HCT116 (cell line): ENCODE results near the gene ENTR1. TPM values are rescaled to one million over a fixed set of nuclear protein-coding genes. Genes with fewer than 3 reads are reported as not detected.

ENCODE experiments used
- ATAC-seq: fragments of 200-7000 bp; cut with Tn5 transposase; 2 replicates; pipeline ENCODE4 v1.9.1; 2020; ENCODE audit warnings: mild to moderate bottlenecking, moderate library complexity
- BruUV-seq: library from RNA; stranded (reverse); fragments of 400-500 nt; replicated peaks from 2 replicates; lab custom pipeline; 2021; lab: Mats Ljungman, UMichigan
- CTCF ChIA-PET: fragments of 300-600 bp; sonication (Branson Sonifier 250); formaldehyde crosslinking; loops from one replicate; lab custom pipeline; 2021; ENCODE audit warnings: antibody characterized with exemption; lab: Charles Lee
- POLR2A ChIA-PET: fragments of 300-600, 350-600 bp; sonication (Branson Sonifier 250); formaldehyde crosslinking; loops from one replicate; lab custom pipeline; 2021; ENCODE audit warnings: antibody characterized with exemption; lab: Charles Lee
- RAD21 ChIA-PET, 2 experiments: fragments of 300-600 bp; sonication (Branson Sonifier 250); formaldehyde crosslinking; loops; one replicate each; lab custom pipeline; 2023; ENCODE audit warnings: low total read pairs in 2 of 2; ENCODE audit not compliant: uncharacterized antibody in 2 of 2, unreplicated experiment in 2 of 2, low non-redundant PET in 1 of 2; lab: Charles Lee
- DNase-seq: peaks from one replicate; pipeline ENCODE4 v3.0.0-alpha.2; 2010; ENCODE audit warnings: low read depth, low spot score
- H2AFZ ChIP-seq: fragments of 200-600 bp; shearing (Covaris generic), sonication (generic); 2 replicates; pipeline ENCODE4 v1.6.1; 2017; ENCODE audit warnings: low read depth, mixed run types, mixed read lengths, antibody characterized with exemption, low read length; ENCODE audit not compliant: poor library complexity, severe bottlenecking
- H3K27ac ChIP-seq: 2 replicates; pipeline ENCODE4 v1.5.1; 2012; ENCODE audit warnings: low read depth, low read length
- H3K27me3 ChIP-seq: fragments of 200-600 bp; sonication (generic); 2 replicates; pipeline ENCODE4 v1.6.1; 2016; ENCODE audit warnings: mixed run types, low read length, mixed read lengths; ENCODE audit not compliant: insufficient read depth
- H3K36me3 ChIP-seq, 2 experiments: fragments of 200-500 bp in 1 of 2; fragments of 200-600 bp in 1 of 2; sonication (Bioruptor generic) in 1 of 2; sonication (generic) in 1 of 2; 2 replicates each; pipeline versions ENCODE4 v1.5.1 to v1.6.1; 2014 to 2016; ENCODE audit warnings: low read length in 2 of 2, inconsistent platforms in 1 of 2, mixed read lengths in 1 of 2, mixed run types in 1 of 2; ENCODE audit not compliant: insufficient read depth in 2 of 2, control insufficient read depth in 1 of 2
- H3K4me1 ChIP-seq, 2 experiments: fragments of 200-600 bp in 1 of 2; sonication (generic) in 1 of 2; 2 replicates each; pipeline versions ENCODE4 v1.5.1 to v1.6.1; 2012 to 2017; ENCODE audit warnings: low read length in 2 of 2, inconsistent platforms in 1 of 2, mild to moderate bottlenecking in 1 of 2, mixed read lengths in 1 of 2, mixed run types in 1 of 2, moderate library complexity in 1 of 2; ENCODE audit not compliant: insufficient read depth in 2 of 2, control insufficient read depth in 1 of 2
- H3K4me2 ChIP-seq: fragments of 200-600 bp; sonication (generic); 2 replicates; pipeline ENCODE4 v1.6.1; 2017; ENCODE audit warnings: mixed run types, low read length, mixed read lengths
- H3K4me3 ChIP-seq, 2 experiments: fragments of 200-600 bp in 1 of 2; sonication (generic) in 1 of 2; replicated peaks in 1 of 2; 2 replicates each; pipeline ENCODE4 v1.5.1; 2011 to 2016; ENCODE audit warnings: low read length in 2 of 2, control low read depth in 1 of 2, low read depth in 1 of 2, mild to moderate bottlenecking in 1 of 2, mixed read lengths in 1 of 2, mixed run types in 1 of 2
- H3K79me2 ChIP-seq: fragments of 200-600 bp; sonication (generic); 2 replicates; pipeline ENCODE4 v1.6.1; 2017; ENCODE audit warnings: mild to moderate bottlenecking, mixed run types, low read length, moderate library complexity, mixed read lengths; ENCODE audit not compliant: insufficient read depth
- H3K9ac ChIP-seq: fragments of 200-600 bp; sonication (generic); 2 replicates; pipeline ENCODE4 v1.6.1; 2016; ENCODE audit warnings: low read length, mixed read lengths
- H3K9me2 ChIP-seq: fragments of 200-600 bp; sonication (generic), shearing (Covaris generic); 2 replicates; pipeline ENCODE4 v1.6.1; 2017; ENCODE audit warnings: mixed run types, mild to moderate bottlenecking, moderate library complexity; ENCODE audit not compliant: insufficient read depth
- H3K9me3 ChIP-seq, 2 experiments: fragments of 200-500 bp in 1 of 2; fragments of 200-600 bp in 1 of 2; sonication (Bioruptor generic) in 1 of 2; sonication (generic) in 1 of 2; 2 replicates each; pipeline ENCODE4 v1.6.1; 2014 to 2017; ENCODE audit warnings: low read length in 2 of 2, mixed read lengths in 2 of 2, inconsistent platforms in 1 of 2, low read depth in 1 of 2, mild to moderate bottlenecking in 1 of 2, mixed run types in 1 of 2, moderate library complexity in 1 of 2; ENCODE audit not compliant: control insufficient read depth in 1 of 2, insufficient read depth in 1 of 2
- H4K20me1 ChIP-seq: fragments of 200-600 bp; sonication (generic), shearing (Covaris generic); 2 replicates; pipeline ENCODE4 v1.6.1; 2017; ENCODE audit warnings: mixed run types, mild to moderate bottlenecking, moderate library complexity; ENCODE audit not compliant: insufficient read depth
- EGR1 ChIP-seq: IDR thresholded peaks from 2 replicates; pipeline ENCODE4 v1.6.1; 2012; ENCODE audit warnings: low read depth
- EZH2phosphoT487 ChIP-seq: fragments of 200-600 bp; IDR thresholded peaks from 2 replicates; pipeline ENCODE4 v1.6.1; 2018; ENCODE audit warnings: antibody characterized with exemption, borderline replicate concordance
- POLR2AphosphoS5 ChIP-seq: IDR thresholded peaks from 2 replicates; pipeline ENCODE4 v1.6.1; 2011; ENCODE audit warnings: mild to moderate bottlenecking, low read depth, low read length, moderate library complexity
- RAD21 ChIP-seq: IDR thresholded peaks from 2 replicates; pipeline ENCODE4 v1.6.1; 2012; ENCODE audit warnings: low read depth, mild to moderate bottlenecking
- SIN3A ChIP-seq: IDR thresholded peaks from 2 replicates; pipeline ENCODE4 v1.6.1; 2012; ENCODE audit warnings: low read depth
- YY1 ChIP-seq: IDR thresholded peaks from 2 replicates; pipeline ENCODE4 v1.6.1; 2011; ENCODE audit warnings: low read length, low read depth, moderate library complexity, mild to moderate bottlenecking; ENCODE audit not compliant: insufficient replicate concordance; ENCODE audit errors: extremely low read depth
- intact Hi-C: fragments of 100-400 bp; cut with micrococcal nuclease; formaldehyde crosslinking; loops from 2 replicates; pipeline ENCODE4 v1.10.0; 2022
- total RNA-seq: library from RNA; stranded (reverse); gene quantifications from one replicate; pipeline ENCODE4 v1.2.1, GENCODE V29; 2021; ENCODE audit not compliant: unreplicated experiment
- TF ChIP-seq, protein P1 (sequence below): IDR thresholded peaks from 2 replicates; pipeline ENCODE4 v1.6.1; 2012
- TF ChIP-seq, protein P2 (sequence below): IDR thresholded peaks from 2 replicates; pipeline ENCODE4 v1.6.1; 2011; ENCODE audit warnings: mild to moderate bottlenecking, low read length, moderate library complexity; ENCODE audit not compliant: insufficient replicate concordance; ENCODE audit errors: extremely low read depth

The ENTR1 gene
- total RNA-seq, 1 experiment from 2014 or later = 119 TPM

DNA sequence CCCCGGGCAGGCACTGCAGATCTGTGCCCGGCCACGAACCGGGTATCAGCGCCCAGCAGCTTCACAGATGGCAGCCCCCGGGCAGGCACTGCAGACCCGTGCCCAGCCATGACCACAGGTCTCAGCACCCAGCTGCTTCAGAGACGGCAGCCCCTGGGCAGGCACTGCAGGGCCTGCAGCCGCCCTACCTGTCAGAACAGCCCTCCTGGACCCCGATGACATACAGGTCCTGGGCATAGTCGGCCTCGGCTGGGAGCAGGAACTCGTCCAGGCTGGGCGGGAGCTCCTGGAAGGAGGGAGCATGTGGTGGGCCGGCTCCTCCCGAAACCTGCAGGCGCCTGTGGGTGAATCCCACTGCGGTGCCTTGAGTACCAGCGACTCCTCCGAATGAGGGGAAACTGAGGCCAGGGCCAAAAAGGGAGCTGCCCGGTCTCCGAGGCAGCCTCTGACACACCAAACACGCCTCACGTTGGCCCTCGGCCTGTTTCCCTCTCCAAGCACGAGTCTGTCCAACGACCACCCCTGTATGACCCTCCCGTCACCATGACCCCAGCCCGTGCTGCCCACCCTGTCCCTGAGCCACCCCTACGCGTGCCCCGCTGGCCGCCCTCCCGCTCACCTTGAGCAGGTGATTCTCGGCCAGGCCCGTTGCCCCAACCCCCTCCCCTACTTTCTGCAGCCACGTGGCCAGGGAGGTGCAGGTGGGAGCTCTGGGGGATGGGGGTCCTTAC, 23.6 kb upstream of the ENTR1 start:
- Histone ChIP-seq H3K9ac (no peak overlapping the region), H4K20me1 (no peaks in the 10 kb centered on the region), H3K9me3 (no peaks in the 10 kb centered on the region), H3K27me3 (no peaks in the 10 kb centered on the region), H3K4me2 (no peak overlapping the region), H3K4me3 (no peak overlapping the region), H3K79me2 (peaks cover 56% of the 10 kb centered on the region), H3K9me2 (no peaks in the 10 kb centered on the region), H3K27ac (no peak overlapping the region), H3K36me3 (peaks cover 3 to 8% of the 10 kb centered on the region in 2 experiments; a peak in 2 of 4 replicates), H2AFZ (no peak overlapping the region), H3K4me1 (peaks cover 8 to 17% of the 10 kb centered on the region in 2 experiments)
- DNase-seq (no peak), ATAC-seq (no peak)
- RAD21 ChIA-PET = no interaction called here
- TF ChIP-seq YY1 (no peak), EZH2phosphoT487 (no peak), RAD21 (no peak), SIN3A (no peak)
- TF ChIP-seq, protein P1, sequence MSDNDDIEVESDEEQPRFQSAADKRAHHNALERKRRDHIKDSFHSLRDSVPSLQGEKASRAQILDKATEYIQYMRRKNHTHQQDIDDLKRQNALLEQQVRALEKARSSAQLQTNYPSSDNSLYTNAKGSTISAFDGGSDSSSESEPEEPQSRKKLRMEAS = no peak
- intact Hi-C loops = no loop called here
- POLR2A ChIA-PET = no interaction called here
- no TSS peak for BruUV-seq
- CTCF ChIA-PET = no interaction called here

DNA sequence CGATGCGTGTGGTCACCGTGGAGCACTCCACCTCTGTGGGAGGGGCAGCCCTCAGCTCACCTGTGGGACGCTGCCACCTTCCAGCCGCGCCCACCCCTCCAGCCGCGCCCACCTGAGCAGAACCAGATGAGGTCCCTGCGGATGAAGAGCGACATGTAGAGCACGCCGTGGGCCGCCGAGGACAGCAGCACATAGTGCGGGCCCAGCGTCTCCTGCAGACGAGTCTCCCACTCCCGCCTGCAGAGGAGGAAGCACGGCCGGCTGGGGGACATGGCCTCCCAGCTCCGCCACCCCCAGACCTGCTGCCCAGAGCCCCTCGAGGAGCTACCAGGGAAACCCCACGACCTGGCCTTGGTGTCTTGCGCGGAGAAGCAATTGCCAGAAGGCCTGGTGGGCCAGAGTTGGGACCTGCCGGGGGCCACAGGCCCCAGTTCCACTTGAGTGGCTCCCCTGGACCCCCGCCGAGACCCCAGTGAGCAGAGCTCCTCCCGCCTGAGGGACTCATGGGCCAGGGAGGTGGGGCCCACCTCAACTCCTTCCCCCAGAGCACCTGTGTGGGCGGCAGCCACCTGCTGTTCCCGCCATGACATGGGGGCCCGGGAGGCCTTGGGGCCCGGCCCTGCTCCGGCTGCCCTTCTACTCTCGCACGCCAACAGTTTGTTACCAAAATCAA, 22.8 kb upstream of the ENTR1 start:
- TF ChIP-seq EZH2phosphoT487 = no peak
- TF ChIP-seq, protein P2, sequence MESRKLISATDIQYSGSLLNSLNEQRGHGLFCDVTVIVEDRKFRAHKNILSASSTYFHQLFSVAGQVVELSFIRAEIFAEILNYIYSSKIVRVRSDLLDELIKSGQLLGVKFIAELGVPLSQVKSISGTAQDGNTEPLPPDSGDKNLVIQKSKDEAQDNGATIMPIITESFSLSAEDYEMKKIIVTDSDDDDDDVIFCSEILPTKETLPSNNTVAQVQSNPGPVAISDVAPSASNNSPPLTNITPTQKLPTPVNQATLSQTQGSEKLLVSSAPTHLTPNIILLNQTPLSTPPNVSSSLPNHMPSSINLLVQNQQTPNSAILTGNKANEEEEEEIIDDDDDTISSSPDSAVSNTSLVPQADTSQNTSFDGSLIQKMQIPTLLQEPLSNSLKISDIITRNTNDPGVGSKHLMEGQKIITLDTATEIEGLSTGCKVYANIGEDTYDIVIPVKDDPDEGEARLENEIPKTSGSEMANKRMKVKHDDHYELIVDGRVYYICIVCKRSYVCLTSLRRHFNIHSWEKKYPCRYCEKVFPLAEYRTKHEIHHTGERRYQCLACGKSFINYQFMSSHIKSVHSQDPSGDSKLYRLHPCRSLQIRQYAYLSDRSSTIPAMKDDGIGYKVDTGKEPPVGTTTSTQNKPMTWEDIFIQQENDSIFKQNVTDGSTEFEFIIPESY = no peak
- no peak for TF ChIP-seq POLR2AphosphoS5
- TF ChIP-seq EGR1 = no peak
- TF ChIP-seq YY1 = no peak
- Histone ChIP-seq H3K36me3 (peaks cover 7 to 11% of the 10 kb centered on the region in 2 experiments; a peak in 2 of 4 replicates), H3K79me2 (peaks cover 48% of the 10 kb centered on the region), H3K9ac (no peak overlapping the region), H3K4me1 (peaks cover 2 to 9% of the 10 kb centered on the region in 2 experiments), H3K27ac (no peak overlapping the region), H3K9me3 (no peaks in the 10 kb centered on the region), H3K4me3 (no peak overlapping the region), H3K9me2 (no peaks in the 10 kb centered on the region), H4K20me1 (no peaks in the 10 kb centered on the region), H2AFZ (no peak overlapping the region), H3K27me3 (no peaks in the 10 kb centered on the region), H3K4me2 (no peak overlapping the region)
- intact Hi-C loops = no loop called here
- BruUV-seq = no TSS peak
- ChIA-PET RAD21 (no interaction called here), CTCF (no interaction called here), POLR2A (no interaction called here)
- DNase-seq = no peak
- ATAC-seq = no peak
